ENCODE data around the gene PDE3A. TPM values are rescaled to one million over a fixed set of nuclear protein-coding genes. Genes with fewer than 3 reads are reported as not detected.
"Not testable (repeated sequence)": the region's sequence is repeated elsewhere in the genome, so short reads cannot be mapped to it uniquely, and the experiment has no call there.

The PDE3A gene
- total RNA-seq, 2 experiments from 2014 or later: not detected

DNA sequence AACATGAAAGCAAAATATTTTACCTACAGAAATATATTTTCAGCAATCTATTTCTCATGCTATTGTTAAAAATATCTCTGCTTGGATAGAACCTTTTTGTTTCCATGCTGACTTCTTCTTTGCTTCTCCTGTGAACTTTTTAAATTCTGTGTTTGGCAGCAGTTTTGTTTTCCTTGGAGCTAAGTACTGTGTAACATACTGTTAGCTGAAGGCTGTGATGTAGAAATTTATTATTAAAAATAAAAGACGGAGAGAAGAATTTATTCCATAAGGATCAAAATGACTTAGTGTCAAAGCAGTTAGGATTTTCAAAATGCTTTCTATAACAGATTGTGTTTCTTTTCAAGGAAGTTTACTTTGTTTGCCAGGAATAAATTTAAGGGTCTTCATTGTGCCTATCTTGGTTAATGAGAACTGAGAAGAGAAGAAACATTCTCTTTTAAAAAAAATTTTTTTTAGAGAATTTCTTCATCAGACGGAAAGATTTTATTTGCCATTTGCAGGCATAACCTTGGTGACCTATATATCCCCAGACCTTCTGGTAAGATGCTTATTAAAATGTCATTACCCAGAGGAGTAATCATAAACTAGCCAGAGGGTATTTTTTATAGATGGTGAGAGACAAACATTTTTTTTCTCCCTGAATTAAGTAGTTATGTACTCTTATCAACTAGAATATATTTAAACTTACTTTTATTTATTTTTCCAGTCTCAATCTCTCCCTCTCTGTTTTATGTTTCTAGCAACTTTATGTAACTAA is 179.7 kb downstream of the PDE3A start:
- ChIA-PET CTCF (interaction anchor here (0.7 kb wide), 1 partner anchor 29 kb away, joined by 3 read pairs; no protein-coding TSS in a partner anchor), POLR2A (no interaction called here)
- ATAC-seq (no peak), DNase-seq (no peak)
- Mint-ChIP-seq H3K27ac (no peak overlapping the region), H3K4me3 (no peak overlapping the region), H3K4me1 (no peaks in the 10 kb centered on the region), H3K27me3 (no peaks in the 10 kb centered on the region), H3K36me3 (ENCODE audit: low read depth) (no peaks in the 10 kb centered on the region), H3K9me3 (ENCODE audit: low read depth) (no peaks in the 10 kb centered on the region)
- intact Hi-C loops (cut with DNase I, micrococcal nuclease): no loop called here

DNA sequence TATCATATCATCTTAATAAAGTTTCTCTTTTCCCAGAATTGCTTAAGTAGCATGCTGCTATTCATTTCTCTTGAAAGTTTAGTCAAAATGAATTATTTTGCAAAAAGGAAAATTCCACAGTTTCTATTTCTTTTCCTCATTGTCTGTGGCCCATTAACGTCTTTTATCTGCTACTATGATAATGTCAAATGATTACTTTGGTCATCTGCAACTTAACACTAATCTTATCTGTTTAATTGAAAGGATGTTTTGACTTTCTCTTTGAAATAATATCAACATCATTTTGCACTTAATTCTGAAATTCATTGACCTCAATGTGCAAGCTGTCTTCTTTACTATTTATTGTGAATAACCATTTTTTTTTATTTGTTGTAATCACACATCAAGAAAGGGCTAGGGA is 180.3 kb downstream of the PDE3A start:
- intact Hi-C loops (cut with DNase I, micrococcal nuclease): no loop called here
- ATAC-seq (no peak), DNase-seq (no peak)
- Mint-ChIP-seq H3K4me1 (no peaks in the 10 kb centered on the region), H3K27me3 (no peaks in the 10 kb centered on the region), H3K4me3 (no peak overlapping the region), H3K27ac (no peak overlapping the region), H3K36me3 (ENCODE audit: low read depth) (no peaks in the 10 kb centered on the region), H3K9me3 (ENCODE audit: low read depth) (no peaks in the 10 kb centered on the region)
- ChIA-PET CTCF (no interaction called here), POLR2A (no interaction called here)

DNA sequence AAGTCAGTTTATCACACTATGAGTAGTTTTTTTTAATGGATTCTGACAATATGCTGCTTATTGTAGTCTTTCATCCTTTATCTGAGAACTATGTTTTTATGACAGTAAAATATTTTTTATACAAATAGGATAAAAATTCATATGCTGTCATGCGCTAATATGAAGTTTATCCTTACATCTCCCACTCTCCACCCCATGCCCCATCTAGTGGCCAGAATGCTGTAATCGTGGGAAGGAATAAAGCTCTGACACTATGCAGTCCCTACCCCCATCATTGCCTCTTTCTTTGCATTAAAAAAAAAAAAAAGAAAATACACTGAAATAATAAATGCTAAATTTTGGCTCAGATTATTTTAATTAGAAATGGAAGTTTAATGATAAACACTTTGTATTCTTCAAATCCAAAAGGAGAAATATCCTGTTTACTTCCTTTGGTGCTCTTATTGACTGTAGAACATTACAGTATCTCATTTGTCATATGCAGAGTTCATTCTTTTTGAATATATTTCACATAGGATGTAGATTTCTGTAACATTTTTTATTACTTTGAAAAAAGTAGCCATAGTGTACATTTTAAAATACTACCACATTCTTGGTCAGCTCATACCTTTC is 180.9 kb downstream of the PDE3A start:
- Mint-ChIP-seq H3K4me1 (no peaks in the 10 kb centered on the region), H3K4me3 (no peak overlapping the region), H3K27ac (no peak overlapping the region), H3K9me3 (ENCODE audit: low read depth) (no peaks in the 10 kb centered on the region), H3K36me3 (ENCODE audit: low read depth) (no peaks in the 10 kb centered on the region), H3K27me3 (no peaks in the 10 kb centered on the region)
- ChIA-PET CTCF (no interaction called here), POLR2A (no interaction called here)
- ATAC-seq: no peak
- peak; percentile 10 for DNase-seq
- intact Hi-C loops (cut with DNase I, micrococcal nuclease): no loop called here

DNA sequence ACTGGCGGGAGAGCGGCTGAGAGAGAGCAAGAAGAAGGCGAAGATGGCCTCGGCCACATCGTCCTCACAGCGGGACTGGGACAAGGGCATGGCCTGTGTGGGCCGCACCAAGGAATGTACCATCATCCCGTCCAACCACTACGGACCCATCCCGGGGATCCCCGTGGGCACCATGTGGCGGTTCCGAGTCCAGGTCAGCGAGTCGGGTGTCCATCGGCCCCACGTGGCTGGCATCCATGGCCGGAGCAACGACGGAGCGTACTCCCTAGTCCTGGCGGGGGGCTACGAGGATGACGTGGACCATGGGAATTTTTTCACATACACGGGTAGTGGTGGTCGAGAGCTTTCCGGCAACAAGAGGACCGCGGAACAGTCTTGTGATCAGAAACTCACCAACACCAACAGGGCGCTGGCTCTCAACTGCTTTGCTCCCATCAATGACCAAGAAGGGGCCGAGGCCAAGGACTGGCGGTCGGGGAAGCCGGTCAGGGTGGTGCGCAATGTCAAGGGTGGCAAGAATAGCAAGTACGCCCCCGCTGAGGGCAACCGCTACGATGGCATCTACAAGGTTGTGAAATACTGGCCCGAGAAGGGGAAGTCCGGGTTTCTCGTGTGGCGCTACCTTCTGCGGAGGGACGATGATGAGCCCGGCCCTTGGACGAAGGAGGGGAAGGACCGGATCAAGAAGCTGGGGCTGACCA is 183.6 kb downstream of the PDE3A start:
- POLR2A ChIA-PET; H3K36me3 Mint-ChIP-seq (ENCODE audit: low read depth); CTCF ChIA-PET; intact Hi-C loops (cut with DNase I, micrococcal nuclease); H3K4me3 Mint-ChIP-seq; DNase-seq; H3K27me3 Mint-ChIP-seq; H3K27ac Mint-ChIP-seq; ATAC-seq; H3K4me1 Mint-ChIP-seq; H3K9me3 Mint-ChIP-seq (ENCODE audit: low read depth): not testable (repeated sequence)

DNA sequence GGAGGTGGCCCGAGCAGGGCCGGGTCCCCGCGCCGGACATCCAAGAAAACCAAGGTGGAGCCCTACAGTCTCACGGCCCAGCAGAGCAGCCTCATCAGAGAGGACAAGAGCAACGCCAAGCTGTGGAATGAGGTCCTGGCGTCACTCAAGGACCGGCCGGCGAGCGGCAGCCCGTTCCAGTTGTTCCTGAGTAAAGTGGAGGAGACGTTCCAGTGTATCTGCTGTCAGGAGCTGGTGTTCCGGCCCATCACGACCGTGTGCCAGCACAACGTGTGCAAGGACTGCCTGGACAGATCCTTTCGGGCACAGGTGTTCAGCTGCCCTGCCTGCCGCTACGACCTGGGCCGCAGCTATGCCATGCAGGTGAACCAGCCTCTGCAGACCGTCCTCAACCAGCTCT is 184.2 kb downstream of the PDE3A start:
- intact Hi-C loops (cut with DNase I, micrococcal nuclease); H3K4me3 Mint-ChIP-seq; H3K27me3 Mint-ChIP-seq; ATAC-seq; CTCF ChIA-PET; DNase-seq; H3K4me1 Mint-ChIP-seq; H3K9me3 Mint-ChIP-seq (ENCODE audit: low read depth); H3K36me3 Mint-ChIP-seq (ENCODE audit: low read depth); POLR2A ChIA-PET; H3K27ac Mint-ChIP-seq: not testable (repeated sequence)

DNA sequence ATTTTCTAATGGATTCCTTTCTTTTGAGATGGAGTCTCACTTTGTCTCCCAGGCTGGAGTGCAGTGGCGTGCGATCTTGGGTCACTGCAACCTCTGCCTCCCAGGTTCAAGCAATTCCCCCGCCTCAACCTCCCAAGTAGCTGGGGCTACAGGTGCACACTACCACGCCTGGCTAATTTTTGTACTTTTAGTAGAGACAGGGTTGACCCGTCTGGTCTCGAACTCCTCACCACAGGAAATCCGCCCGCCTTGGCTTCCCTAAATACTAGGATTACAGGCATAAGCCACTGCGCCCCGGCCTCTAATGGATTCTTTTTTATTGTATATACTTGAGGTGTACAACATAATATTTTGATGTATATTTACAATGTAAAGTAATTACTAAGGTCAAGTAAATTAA is 186.7 kb downstream of the PDE3A start:
- no peak overlapping the region for H3K27ac Mint-ChIP-seq
- ATAC-seq (no peak), DNase-seq (no peak)
- H3K27me3 Mint-ChIP-seq: no peaks in the 10 kb centered on the region
- intact Hi-C loops (cut with DNase I, micrococcal nuclease): no loop called here
- CTCF ChIA-PET: no interaction called here
- H3K9me3 Mint-ChIP-seq (ENCODE audit: low read depth): no peaks in the 10 kb centered on the region
- POLR2A ChIA-PET: interaction anchor here (0.6 kb wide), 1 partner anchor 12 kb away, joined by 5 read pairs; no protein-coding TSS in a partner anchor
- no peaks in the 10 kb centered on the region for H3K4me1 Mint-ChIP-seq
- no peaks in the 10 kb centered on the region for H3K36me3 Mint-ChIP-seq (ENCODE audit: low read depth)
- no peak overlapping the region for H3K4me3 Mint-ChIP-seq

DNA sequence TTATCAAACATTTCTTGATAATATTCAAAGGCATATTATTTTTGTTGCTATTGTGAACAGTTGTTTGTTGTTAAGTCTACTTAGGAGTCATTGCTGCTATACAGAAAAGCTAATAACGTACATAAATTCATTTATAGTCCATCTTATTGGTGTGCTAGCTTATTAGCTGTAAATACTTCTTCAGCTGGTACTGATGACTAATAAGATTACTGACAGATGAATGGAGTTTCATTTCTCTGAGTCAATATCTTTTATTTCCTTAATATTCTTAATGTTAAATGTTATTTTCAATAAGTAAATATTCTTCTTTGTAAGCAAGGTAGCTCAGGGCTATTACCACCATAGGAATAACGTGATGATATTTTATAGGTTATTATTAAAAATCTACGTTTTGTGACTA is 187.4 kb downstream of the PDE3A start:
- CTCF ChIA-PET: no interaction called here
- ATAC-seq (no peak), DNase-seq (no peak)
- POLR2A ChIA-PET: no interaction called here
- no peaks in the 10 kb centered on the region for H3K27me3 Mint-ChIP-seq
- intact Hi-C loops (cut with DNase I, micrococcal nuclease): no loop called here
- H3K4me3 Mint-ChIP-seq: no peak overlapping the region
- H3K4me1 Mint-ChIP-seq: no peaks in the 10 kb centered on the region
- H3K9me3 Mint-ChIP-seq (ENCODE audit: low read depth): no peaks in the 10 kb centered on the region
- no peak overlapping the region for H3K27ac Mint-ChIP-seq
- H3K36me3 Mint-ChIP-seq (ENCODE audit: low read depth): no peaks in the 10 kb centered on the region

DNA sequence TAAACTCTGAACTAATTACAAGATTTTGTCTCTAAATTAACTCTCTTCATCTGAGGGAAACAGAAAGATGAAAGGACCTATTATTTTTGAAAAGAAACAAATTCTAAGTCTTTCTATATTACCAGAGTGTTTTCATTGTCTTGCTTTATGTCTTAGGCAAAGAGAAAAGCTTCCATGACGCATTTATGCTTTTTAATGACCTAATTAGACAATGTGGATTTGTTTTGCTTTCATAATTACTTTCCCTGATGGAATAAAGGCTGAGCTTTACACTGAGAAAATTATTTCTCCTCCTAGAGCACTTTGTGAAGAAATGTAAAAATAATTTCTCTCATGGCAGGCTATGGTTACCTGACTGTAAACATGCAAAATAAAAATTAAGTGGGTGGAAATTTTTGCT is 188.8 kb downstream of the PDE3A start:
- Mint-ChIP-seq H3K4me3 (no peak overlapping the region), H3K27me3 (no peaks in the 10 kb centered on the region), H3K27ac (no peak overlapping the region), H3K36me3 (ENCODE audit: low read depth) (no peaks in the 10 kb centered on the region), H3K4me1 (no peaks in the 10 kb centered on the region), H3K9me3 (ENCODE audit: low read depth) (no peaks in the 10 kb centered on the region)
- ATAC-seq: no peak
- ChIA-PET POLR2A (no interaction called here), CTCF (no interaction called here)
- DNase-seq: no peak
- intact Hi-C loops (cut with DNase I, micrococcal nuclease): no loop called here

DNA sequence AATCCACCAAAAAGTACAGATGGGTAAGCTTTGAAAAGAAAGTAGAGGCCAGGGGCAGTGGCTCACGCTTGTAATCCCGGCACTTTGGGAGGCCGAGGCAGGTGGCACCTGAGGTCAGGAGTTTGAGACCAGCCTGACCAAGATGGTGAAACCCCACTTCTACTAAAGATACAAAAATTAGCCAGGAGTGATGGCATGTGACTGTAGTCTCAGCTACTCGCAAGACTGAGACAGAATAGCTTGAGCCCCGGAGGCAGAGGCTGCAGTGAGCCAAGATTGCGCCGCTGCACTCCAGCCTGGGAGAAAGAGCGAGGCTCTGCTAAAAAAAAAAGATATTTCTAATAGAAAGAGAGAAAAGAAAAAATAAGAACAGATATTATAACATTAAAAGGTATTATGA is 192.6 kb downstream of the PDE3A start:
- Mint-ChIP-seq H3K27me3 (no peaks in the 10 kb centered on the region), H3K4me1 (no peaks in the 10 kb centered on the region), H3K36me3 (ENCODE audit: low read depth) (no peaks in the 10 kb centered on the region), H3K9me3 (ENCODE audit: low read depth) (no peaks in the 10 kb centered on the region), H3K4me3 (no peak overlapping the region), H3K27ac (no peak overlapping the region)
- CTCF ChIA-PET: no interaction called here
- no peak for DNase-seq
- intact Hi-C loops (cut with DNase I, micrococcal nuclease): no loop called here
- no peak for ATAC-seq
- POLR2A ChIA-PET: no interaction called here

DNA sequence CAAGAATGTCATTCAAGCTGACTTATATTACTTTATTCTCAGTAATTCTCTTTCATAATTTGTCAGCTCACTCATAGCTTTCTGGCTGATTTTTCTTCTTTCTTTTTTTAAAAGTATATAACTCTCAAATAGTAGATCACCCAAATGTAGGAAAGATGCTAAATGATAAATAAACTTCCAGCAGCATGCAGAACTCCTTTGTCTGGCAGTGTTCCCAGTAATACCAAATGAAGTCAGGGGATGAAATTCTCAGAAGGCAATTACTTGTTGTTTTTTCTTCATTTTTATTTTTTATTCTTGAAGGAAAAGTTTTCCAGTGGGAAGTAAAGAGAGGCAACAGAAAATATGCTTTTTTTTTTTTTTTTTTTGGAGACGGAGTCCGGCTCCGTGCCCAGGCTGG is 193.5 kb downstream of the PDE3A start:
- CTCF ChIA-PET: no interaction called here
- Mint-ChIP-seq H3K4me1 (no peaks in the 10 kb centered on the region), H3K27me3 (no peaks in the 10 kb centered on the region), H3K9me3 (ENCODE audit: low read depth) (no peaks in the 10 kb centered on the region), H3K36me3 (ENCODE audit: low read depth) (no peaks in the 10 kb centered on the region), H3K4me3 (no peak overlapping the region), H3K27ac (no peak overlapping the region)
- DNase-seq: no peak
- POLR2A ChIA-PET: no interaction called here
- no peak for ATAC-seq
- intact Hi-C loops (cut with DNase I, micrococcal nuclease): no loop called here

DNA sequence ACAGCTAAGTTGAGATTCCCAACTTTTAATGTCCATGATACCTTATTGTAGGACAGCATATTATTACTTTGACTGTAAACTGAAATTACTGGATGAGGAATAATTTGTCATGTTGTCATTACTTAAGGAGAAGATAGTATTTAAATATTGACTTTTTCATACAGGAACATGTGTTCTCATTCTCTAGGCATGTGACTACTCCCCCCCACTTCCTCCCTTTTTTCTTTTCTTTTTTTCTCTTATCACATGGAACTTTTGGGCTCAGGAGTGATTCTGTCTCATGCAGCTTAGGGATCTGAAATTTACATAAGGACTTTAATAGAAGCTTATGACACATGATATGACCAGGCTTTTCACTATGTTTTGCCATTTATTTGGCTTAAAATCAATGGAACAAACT is 199.1 kb downstream of the PDE3A start:
- intact Hi-C loops (cut with DNase I, micrococcal nuclease): no loop called here
- no peak overlapping the region for H3K27ac Mint-ChIP-seq
- no peaks in the 10 kb centered on the region for H3K27me3 Mint-ChIP-seq
- no peaks in the 10 kb centered on the region for H3K36me3 Mint-ChIP-seq (ENCODE audit: low read depth)
- ChIA-PET POLR2A (interaction anchor here (0.6 kb wide), 1 partner anchor 13 kb away, joined by 5 read pairs; no protein-coding TSS in a partner anchor), CTCF (no interaction called here)
- no peak for DNase-seq
- no peaks in the 10 kb centered on the region for H3K4me1 Mint-ChIP-seq
- no peak overlapping the region for H3K4me3 Mint-ChIP-seq
- H3K9me3 Mint-ChIP-seq (ENCODE audit: low read depth): no peaks in the 10 kb centered on the region
- ATAC-seq: no peak

DNA sequence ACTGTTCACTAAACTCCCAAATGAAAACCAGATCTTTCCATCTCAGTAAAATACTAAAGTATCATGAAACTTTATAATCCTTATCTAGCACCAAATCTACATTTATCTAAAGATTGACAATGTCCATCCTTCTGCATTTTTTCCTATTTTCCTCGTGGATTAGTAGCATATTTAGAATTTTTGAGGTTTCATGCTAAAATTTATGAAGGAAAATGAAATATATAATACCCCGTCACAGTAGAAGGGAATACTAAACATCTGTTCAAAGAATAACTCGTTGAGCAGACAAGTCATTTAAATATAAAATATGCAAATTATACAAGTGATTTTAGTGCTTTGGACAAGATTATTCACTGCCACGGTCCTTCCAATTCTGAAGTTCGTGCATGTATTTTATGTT is 204.1 kb downstream of the PDE3A start:
- H3K27me3 Mint-ChIP-seq: no peaks in the 10 kb centered on the region
- intact Hi-C loops (cut with DNase I, micrococcal nuclease): no loop called here
- H3K4me1 Mint-ChIP-seq: no peaks in the 10 kb centered on the region
- no peak for DNase-seq
- POLR2A ChIA-PET: no interaction called here
- H3K27ac Mint-ChIP-seq: no peak overlapping the region
- no peak overlapping the region for H3K4me3 Mint-ChIP-seq
- no peaks in the 10 kb centered on the region for H3K36me3 Mint-ChIP-seq (ENCODE audit: low read depth)
- H3K9me3 Mint-ChIP-seq (ENCODE audit: low read depth): no peaks in the 10 kb centered on the region
- CTCF ChIA-PET: no interaction called here
- ATAC-seq: no peak

Measured in activated CD4-positive, alpha-beta T cell treated with anti-CD3 and anti-CD28 coated beads for 36 hours (primary cell).